ENCODE measurements around the gene CARD9. TPM values are rescaled to one million over a fixed set of nuclear protein-coding genes. Genes with fewer than 3 reads are reported as not detected.

Gene CARD9
- total and polyA plus RNA-seq, 10 donors: 5.7 to 25.5 (median 18.2) TPM

DNA sequence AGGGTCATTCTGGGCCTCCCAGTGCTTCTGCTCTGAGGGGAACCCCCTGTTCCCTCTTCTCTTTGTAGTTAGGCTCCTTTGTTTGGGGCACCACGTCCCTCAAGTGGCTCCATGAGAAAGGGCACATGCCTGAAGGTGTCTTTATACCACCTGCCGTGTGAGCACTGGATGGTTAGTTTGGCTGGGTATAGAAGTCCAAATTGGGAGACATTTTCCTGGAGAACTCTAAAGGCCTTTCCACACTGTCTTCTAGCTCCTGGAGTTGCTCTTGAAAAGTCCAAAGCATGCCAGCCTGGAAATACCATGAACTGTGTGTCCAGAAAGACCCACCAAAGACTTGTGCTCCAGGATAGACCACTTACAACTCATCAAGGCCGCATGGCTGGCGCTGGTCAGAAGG, 58.5 kb downstream of the CARD9 start:
- H3K4me1 ChIP-seq: peaks cover 0 to 47% (median 5%) of the 10 kb centered on the region in 6 donors

DNA sequence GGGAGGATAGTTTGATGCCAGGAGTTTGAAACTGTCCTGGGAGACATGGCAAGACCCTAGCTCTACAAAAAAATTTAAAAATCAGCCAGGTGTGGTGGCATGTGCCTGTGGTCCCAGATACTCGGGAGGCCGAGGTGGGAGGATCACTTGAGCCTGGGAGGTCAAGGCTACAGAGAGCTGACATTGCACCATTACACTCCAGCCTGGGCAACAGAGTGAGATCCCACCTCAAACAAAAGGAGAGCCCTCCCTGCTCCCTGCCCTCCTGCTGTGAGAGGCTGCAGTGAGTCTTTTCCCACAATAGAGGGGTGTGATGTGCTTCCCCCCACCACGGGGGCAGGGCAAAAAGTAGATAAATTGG, 59.4 kb downstream of the CARD9 start:
- TF ChIP-seq, protein P1, sequence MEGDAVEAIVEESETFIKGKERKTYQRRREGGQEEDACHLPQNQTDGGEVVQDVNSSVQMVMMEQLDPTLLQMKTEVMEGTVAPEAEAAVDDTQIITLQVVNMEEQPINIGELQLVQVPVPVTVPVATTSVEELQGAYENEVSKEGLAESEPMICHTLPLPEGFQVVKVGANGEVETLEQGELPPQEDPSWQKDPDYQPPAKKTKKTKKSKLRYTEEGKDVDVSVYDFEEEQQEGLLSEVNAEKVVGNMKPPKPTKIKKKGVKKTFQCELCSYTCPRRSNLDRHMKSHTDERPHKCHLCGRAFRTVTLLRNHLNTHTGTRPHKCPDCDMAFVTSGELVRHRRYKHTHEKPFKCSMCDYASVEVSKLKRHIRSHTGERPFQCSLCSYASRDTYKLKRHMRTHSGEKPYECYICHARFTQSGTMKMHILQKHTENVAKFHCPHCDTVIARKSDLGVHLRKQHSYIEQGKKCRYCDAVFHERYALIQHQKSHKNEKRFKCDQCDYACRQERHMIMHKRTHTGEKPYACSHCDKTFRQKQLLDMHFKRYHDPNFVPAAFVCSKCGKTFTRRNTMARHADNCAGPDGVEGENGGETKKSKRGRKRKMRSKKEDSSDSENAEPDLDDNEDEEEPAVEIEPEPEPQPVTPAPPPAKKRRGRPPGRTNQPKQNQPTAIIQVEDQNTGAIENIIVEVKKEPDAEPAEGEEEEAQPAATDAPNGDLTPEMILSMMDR (IDR thresholded peaks at IDR 0.05 in 8 of 11, conservative IDR thresholded peaks at IDR 0.05 in 3 of 11): no peak
- TF ChIP-seq POLR2A (IDR thresholded peaks at IDR 0.05) (no peak), POLR2AphosphoS5 (IDR thresholded peaks at IDR 0.05) (no peak)
- Histone ChIP-seq H3K4me1 (peaks cover 0 to 56% (median 11%) of the 10 kb centered on the region in 6 donors), H3K27me3 (replicated peaks in 1 of 7) (peaks cover 0 to 36% (median 7%) of the 10 kb centered on the region in 7 donors), H3K27ac (no peak overlapping the region), H3K36me3 (no peaks in the 10 kb centered on the region), H3K9me3 (peaks cover 0 to 24% (median 13%) of the 10 kb centered on the region in 8 donors), H3K4me3 (no peak overlapping the region)
- 63 to 86% (median 74%) methylated on average over 3 of the region's 3 CpGs for WGBS, 5 donors
- intact Hi-C loops (cut with DNase I; ENCODE audit: low total_unique reads): no loop called here
- no peak for DNase-seq

More for the DNA sequence above, 58.5 kb downstream of the CARD9 start:
- intact Hi-C loops (cut with DNase I; ENCODE audit: low total_unique reads): no loop called here
- Histone ChIP-seq H3K9me3 (peaks cover 0 to 24% (median 13%) of the 10 kb centered on the region in 8 donors), H3K4me3 (no peak overlapping the region), H3K27ac (no peak overlapping the region), H3K27me3 (replicated peaks in 1 of 7) (peaks cover 0 to 27% (median 7%) of the 10 kb centered on the region in 7 donors), H3K36me3 (no peaks in the 10 kb centered on the region)
- no peak for DNase-seq
- TF ChIP-seq, protein P1 (IDR thresholded peaks at IDR 0.05 in 8 of 11, conservative IDR thresholded peaks at IDR 0.05 in 3 of 11): no peak
- WGBS, 5 donors: 80 to 93% (median 90%) methylated on average over 4 of the region's 4 CpGs

Other genes starting within 250 kb of the CARD9 start
- gene LHX3, start 168.5 kb downstream of the CARD9 start, total RNA-seq: not detected
- gene LHX3, start 168.5 kb downstream of the CARD9 start, polyA plus RNA-seq: not detected
- 10 to 100 TPM; 13.2 to 20.3 (median 19.2) TPM for gene QSOX2, start 127.9 kb downstream of the CARD9 start, total RNA-seq
- gene QSOX2, start 127.9 kb downstream of the CARD9 start, polyA plus RNA-seq: 10 to 100 TPM; 12.3 to 15.3 (median 14.2) TPM
- gene CCDC187, start 69.6 kb downstream of the CARD9 start, total RNA-seq: under 1 TPM in 5 of 7 donors, not detected in 2; 0.03 to 0.15 (median 0.10) TPM
- gene CCDC187, start 69.6 kb downstream of the CARD9 start, polyA plus RNA-seq: under 1 TPM; 0.10 to 0.20 (median 0.13) TPM
- gene GPSM1, start 46.1 kb downstream of the CARD9 start, total RNA-seq: 10 to 100 TPM in 5 of 7 donors, 1 to 10 TPM in 2; 9.5 to 27.9 (median 14.3) TPM
- gene GPSM1, start 46.1 kb downstream of the CARD9 start, polyA plus RNA-seq: 10 to 100 TPM in 1 of 3 donors, 1 to 10 TPM in 2; 4.5 to 20.5 (median 9.3) TPM
- gene DNLZ, start 9.9 kb downstream of the CARD9 start, total RNA-seq: 10 to 100 TPM; 15.8 to 29.8 (median 22.7) TPM
- gene DNLZ, start 9.9 kb downstream of the CARD9 start, polyA plus RNA-seq: 10 to 100 TPM; 20.5 to 24.0 (median 22.0) TPM
- gene SNAPC4, start 26.5 kb upstream of the CARD9 start, total RNA-seq: 10 to 100 TPM in 4 of 7 donors, 1 to 10 TPM in 3; 6.4 to 14.5 (median 10.3) TPM
- gene SNAPC4, start 26.5 kb upstream of the CARD9 start, polyA plus RNA-seq: 10 to 100 TPM in 1 of 3 donors, 1 to 10 TPM in 2; 4.6 to 13.6 (median 9.4) TPM
- gene ENTR1, start 36.9 kb upstream of the CARD9 start, total RNA-seq: 10 to 100 TPM; 38.5 to 67.4 (median 58.7) TPM
- 10 to 100 TPM; 45.6 to 78.5 (median 70.1) TPM for gene ENTR1, start 36.9 kb upstream of the CARD9 start, polyA plus RNA-seq
- 10 to 100 TPM; 36.8 to 55.1 (median 46.0) TPM for gene PMPCA, start 37.0 kb upstream of the CARD9 start, total RNA-seq
- gene PMPCA, start 37.0 kb upstream of the CARD9 start, polyA plus RNA-seq: 10 to 100 TPM; 38.6 to 56.2 (median 48.1) TPM
- gene INPP5E, start 66.2 kb upstream of the CARD9 start, total RNA-seq: 10 to 100 TPM; 13.1 to 25.3 (median 18.7) TPM
- gene INPP5E, start 66.2 kb upstream of the CARD9 start, polyA plus RNA-seq: 10 to 100 TPM in 2 of 3 donors, 1 to 10 TPM in 1; 7.8 to 20.3 (median 15.7) TPM
- gene SEC16A, start 109.4 kb upstream of the CARD9 start, total RNA-seq: 10 to 100 TPM; 74.6 to 92.1 (median 87.8) TPM
- gene SEC16A, start 109.4 kb upstream of the CARD9 start, polyA plus RNA-seq: 10 to 100 TPM; 35.0 to 58.9 (median 52.6) TPM
- 100 to 1,000 TPM in 4 of 7 donors, 10 to 100 TPM in 3; 88.6 to 140 (median 117) TPM for gene NOTCH1, start 172.4 kb upstream of the CARD9 start, total RNA-seq
- 10 to 100 TPM in 1 of 3 donors, 1 to 10 TPM in 2; 4.9 to 27.2 (median 8.3) TPM for gene NOTCH1, start 172.4 kb upstream of the CARD9 start, polyA plus RNA-seq